Gastroesophageal sphincter (tissue), 4 donors: ENCODE data around the gene FAM120A. TPM values are rescaled to one million over a fixed set of nuclear protein-coding genes. Genes with fewer than 3 reads are reported as not detected.

Source experiments
- ATAC-seq: fragments of 150-250 bp; one replicate; pipeline ENCODE4 v1.9.1; 2016; ENCODE audit warnings: mild to moderate bottlenecking, moderate library complexity
- H3K27ac ChIP-seq, 4 donors: fragments of 200-600 bp; sonication (generic) in 3 of 4; 1 replicate in 3 of 4; 2 replicates in 1 of 4; pipeline ENCODE4 v1.5.1; 2016 to 2019
- H3K27me3 ChIP-seq: fragments of 200-600 bp; sonication (generic); one replicate; pipeline ENCODE4 v1.5.1; 2019
- H3K36me3 ChIP-seq, 2 donors: fragments of 200-600 bp; sonication (generic); one replicate each; pipeline ENCODE4 v1.5.1; 2019; ENCODE audit warnings: control low read depth in 1 of 2
- H3K4me1 ChIP-seq, 3 donors: fragments of 200-600 bp; sonication (generic); 1 replicate in 2 of 3; 2 replicates in 1 of 3; pipeline ENCODE4 v1.5.1; 2016 to 2019; ENCODE audit warnings: control low read depth in 2 of 3
- H3K4me3 ChIP-seq, 2 donors: fragments of 200-600 bp; sonication (generic); one replicate each; pipeline ENCODE4 v1.5.1; 2019; ENCODE audit warnings: mild to moderate bottlenecking in 1 of 2, moderate library complexity in 1 of 2
- H3K9me3 ChIP-seq, 3 donors: fragments of 200-600 bp; sonication (generic); one replicate each; pipeline ENCODE4 v1.5.1; 2017 to 2019; ENCODE audit warnings: control low read depth in 2 of 3
- EP300 ChIP-seq: sonication (generic); formaldehyde crosslinking; IDR thresholded peaks from one replicate; pipeline ENCODE4 v1.6.1; 2017; ENCODE audit warnings: antibody characterized with exemption, mild to moderate bottlenecking
- POLR2A ChIP-seq, 2 donors: fragments of 450-650 bp; IDR thresholded peaks; one replicate each; pipeline ENCODE4 v1.6.1; 2017; ENCODE audit warnings: antibody characterized with exemption in 2 of 2, mild to moderate bottlenecking in 2 of 2, moderate library complexity in 1 of 2
- POLR2AphosphoS5 ChIP-seq: sonication (generic); formaldehyde crosslinking; IDR thresholded peaks from one replicate; pipeline ENCODE4 v1.6.1; 2017; ENCODE audit warnings: antibody characterized with exemption
- WGBS, 2 donors: methylation state at CpG; one replicate each; pipeline ENCODE4 v1.1.5; 2018; ENCODE audit warnings: low coverage in 1 of 2; 5-methylcytosine and 5-hydroxymethylcytosine counted together
- total RNA-seq, 4 donors: library from RNA; depleted of rRNA; stranded (reverse); fragments of >200 nt; gene quantifications; one replicate each; pipeline ENCODE4 v1.1.0, GENCODE V29; 2016
- TF ChIP-seq, protein P1 (sequence below), 4 experiments: fragments of 200-600 bp in 2 of 4; fragments of 450-650 bp in 2 of 4; sonication (generic) in 1 of 4; IDR thresholded peaks; one replicate each; pipeline ENCODE4 v1.5.1; 2017 to 2019; ENCODE audit warnings: antibody characterized with exemption in 4 of 4, mild to moderate bottlenecking in 2 of 4, moderate library complexity in 2 of 4

FAM120A gene
- total RNA-seq, 4 donors from 2014 or later: 68.6 to 116 (median 75.7) TPM

- Histone ChIP-seq H3K27ac (no peak overlapping the region), H3K4me1 (peaks cover 17 to 84% (median 21%) of the 10 kb centered on the region in 3 donors), H3K27me3 (no peaks in the 10 kb centered on the region), H3K4me3 (no peak overlapping the region), H3K9me3 (no peaks in the 10 kb centered on the region), H3K36me3 (no peaks in the 10 kb centered on the region)
- 65 to 79% methylated on average over 2 to 3 of the region's 3 CpGs for WGBS, 2 donors
- no peak for ATAC-seq
- TF ChIP-seq EP300 (no peak), POLR2A (IDR thresholded peaks at IDR 0.05) (no peak)
- TF ChIP-seq, protein P1, sequence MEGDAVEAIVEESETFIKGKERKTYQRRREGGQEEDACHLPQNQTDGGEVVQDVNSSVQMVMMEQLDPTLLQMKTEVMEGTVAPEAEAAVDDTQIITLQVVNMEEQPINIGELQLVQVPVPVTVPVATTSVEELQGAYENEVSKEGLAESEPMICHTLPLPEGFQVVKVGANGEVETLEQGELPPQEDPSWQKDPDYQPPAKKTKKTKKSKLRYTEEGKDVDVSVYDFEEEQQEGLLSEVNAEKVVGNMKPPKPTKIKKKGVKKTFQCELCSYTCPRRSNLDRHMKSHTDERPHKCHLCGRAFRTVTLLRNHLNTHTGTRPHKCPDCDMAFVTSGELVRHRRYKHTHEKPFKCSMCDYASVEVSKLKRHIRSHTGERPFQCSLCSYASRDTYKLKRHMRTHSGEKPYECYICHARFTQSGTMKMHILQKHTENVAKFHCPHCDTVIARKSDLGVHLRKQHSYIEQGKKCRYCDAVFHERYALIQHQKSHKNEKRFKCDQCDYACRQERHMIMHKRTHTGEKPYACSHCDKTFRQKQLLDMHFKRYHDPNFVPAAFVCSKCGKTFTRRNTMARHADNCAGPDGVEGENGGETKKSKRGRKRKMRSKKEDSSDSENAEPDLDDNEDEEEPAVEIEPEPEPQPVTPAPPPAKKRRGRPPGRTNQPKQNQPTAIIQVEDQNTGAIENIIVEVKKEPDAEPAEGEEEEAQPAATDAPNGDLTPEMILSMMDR (IDR thresholded peaks at IDR 0.05): no peak
Observed at GRCh38 chr9:93464395-93464794, 12.9 kb downstream of the FAM120A start.

- no peak overlapping the region for H3K4me3 ChIP-seq
- no peaks in the 10 kb centered on the region for H3K36me3 ChIP-seq
- no peaks in the 10 kb centered on the region for H3K27me3 ChIP-seq
- peaks cover 18 to 84% (median 19%) of the 10 kb centered on the region in 3 donors for H3K4me1 ChIP-seq
- H3K9me3 ChIP-seq: no peaks in the 10 kb centered on the region
- TF ChIP-seq, protein P1 (IDR thresholded peaks at IDR 0.05): no peak
- TF ChIP-seq POLR2AphosphoS5: no peak
- TF ChIP-seq EP300: no peak
- TF ChIP-seq POLR2A (IDR thresholded peaks at IDR 0.05): no peak
- ATAC-seq: no peak
- H3K27ac ChIP-seq: no peak overlapping the region
- 50 to 60% methylated on average over 2 of the region's 2 CpGs for WGBS, 2 donors
Observed at GRCh38 chr9:93464876-93465275, 13.4 kb downstream of the FAM120A start.

DNA sequence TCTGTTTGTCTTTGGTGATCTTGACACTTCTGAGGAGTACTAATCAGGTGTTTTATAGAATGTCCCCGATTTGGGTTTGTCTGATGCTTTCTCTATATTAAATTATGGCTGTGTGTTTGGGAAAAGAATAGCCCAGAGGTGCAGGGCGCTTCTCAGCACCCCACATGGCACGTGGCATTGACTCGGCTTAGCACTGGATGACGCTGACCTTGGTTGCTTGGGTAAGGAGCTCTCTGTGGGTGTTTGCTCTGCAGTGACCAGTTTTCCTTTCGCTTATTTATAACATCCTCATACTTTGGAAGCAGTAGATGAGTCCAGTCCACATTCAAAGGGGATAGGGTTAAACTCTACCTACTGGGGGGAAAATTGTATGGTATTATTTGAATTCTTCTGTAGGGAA is 14.4 kb downstream of the FAM120A start:
- WGBS, 2 donors: 92 to 94% methylated on average over 3 to 6 of the region's 6 CpGs
- H3K36me3 ChIP-seq: no peaks in the 10 kb centered on the region
- no peak overlapping the region for H3K27ac ChIP-seq
- TF ChIP-seq POLR2A (IDR thresholded peaks at IDR 0.05): no peak
- TF ChIP-seq, protein P1 (IDR thresholded peaks at IDR 0.05): no peak
- TF ChIP-seq EP300: no peak
- TF ChIP-seq POLR2AphosphoS5: no peak
- no peak for ATAC-seq
- no peaks in the 10 kb centered on the region for H3K27me3 ChIP-seq
- H3K4me1 ChIP-seq: peaks cover 18 to 83% (median 21%) of the 10 kb centered on the region in 3 donors
- no peak overlapping the region for H3K4me3 ChIP-seq
- H3K9me3 ChIP-seq: no peaks in the 10 kb centered on the region

DNA sequence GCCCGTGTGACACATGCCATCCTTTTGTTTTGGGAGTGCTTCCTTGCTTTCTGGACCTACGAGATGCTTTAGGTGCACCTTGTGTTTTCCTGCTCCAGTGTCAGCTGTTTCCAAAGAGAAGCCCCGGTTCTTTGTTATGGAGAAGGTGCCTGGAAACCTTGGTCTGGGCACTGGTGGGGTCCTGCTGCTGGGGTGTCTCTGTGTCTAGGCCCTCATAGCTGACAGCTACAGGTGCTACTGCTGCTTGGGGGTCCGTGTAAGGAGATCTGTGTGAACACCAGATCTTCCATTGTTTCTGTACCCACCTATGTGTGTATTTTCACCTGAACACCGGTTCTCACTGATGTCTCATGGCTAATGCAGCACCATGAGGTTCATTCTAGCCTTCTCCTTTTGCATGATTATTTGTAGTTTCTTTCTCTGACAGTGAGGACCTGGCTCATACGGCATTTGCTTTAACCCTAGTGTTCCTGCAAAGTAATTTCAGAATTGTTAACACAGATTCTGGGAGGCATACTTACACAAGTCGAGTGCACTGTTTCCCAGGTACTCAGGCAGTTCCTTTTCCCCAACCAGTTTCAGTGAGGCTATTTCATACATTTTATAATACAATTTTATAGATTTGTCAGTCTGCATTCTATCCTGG is 15.1 kb downstream of the FAM120A start:
- Histone ChIP-seq H3K4me3 (no peak overlapping the region), H3K9me3 (no peaks in the 10 kb centered on the region), H3K36me3 (no peaks in the 10 kb centered on the region), H3K4me1 (peaks cover 18 to 76% (median 21%) of the 10 kb centered on the region in 3 donors), H3K27ac (no peak overlapping the region), H3K27me3 (no peaks in the 10 kb centered on the region)
- no peak for ATAC-seq
- TF ChIP-seq, protein P1 (IDR thresholded peaks at IDR 0.05): no peak
- TF ChIP-seq POLR2AphosphoS5 (no peak), POLR2A (IDR thresholded peaks at IDR 0.05) (no peak), EP300 (no peak)
- WGBS, 2 donors: 37 to 56% methylated on average over 4 to 6 of the region's 7 CpGs

- TF ChIP-seq EP300 (no peak), POLR2A (IDR thresholded peaks at IDR 0.05) (no peak), POLR2AphosphoS5 (no peak)
- TF ChIP-seq, protein P1 (IDR thresholded peaks at IDR 0.05): no peak
- no peak for ATAC-seq
- 37 to 41% methylated on average over 2 to 3 of the region's 3 CpGs for WGBS, 2 donors
- H3K27ac ChIP-seq: no peak overlapping the region
- H3K9me3 ChIP-seq: no peaks in the 10 kb centered on the region
- H3K27me3 ChIP-seq: no peaks in the 10 kb centered on the region
- peaks cover 18 to 72% (median 21%) of the 10 kb centered on the region in 3 donors for H3K4me1 ChIP-seq
- H3K4me3 ChIP-seq: no peak overlapping the region
- peaks cover 0 to 4% of the 10 kb centered on the region in 2 donors for H3K36me3 ChIP-seq
Observed at GRCh38 chr9:93467062-93467416, 15.6 kb downstream of the FAM120A start.
